H1 (cell line): ENCODE results near the gene SLC6A3. TPM values are rescaled to one million over a fixed set of nuclear protein-coding genes. Genes with fewer than 3 reads are reported as not detected.

ENCODE experiments used
- polyA plus RNA-seq, 7 experiments: library from polyadenylated mRNA; depleted of rRNA in 3 of 7; stranded (reverse) in 5 of 7; unstranded in 2 of 7; fragments of >200 nt in 5 of 7; fragments of 200-250 nt in 2 of 7; gene quantifications; 1 replicate in 5 of 7; 2 replicates in 1 of 7; 4 replicates in 1 of 7; pipeline versions ENCODE4 v1.2.1 to v1.2.3, GENCODE V29; 2011 to 2013; ENCODE audit warnings: missing spikeins in 2 of 7, mixed read lengths in 2 of 7
- total RNA-seq: library from RNA; stranded (reverse); fragmentation: NEBNext Ultra II Directional; extraction: Animal tissue kit (Norgen Biotek cat#: 25700); gene quantifications from 2 replicates; pipeline ENCODE4 v1.2.1, GENCODE V29; 2021
- TF ChIP-seq, protein P1 (sequence below): fragments of 300-600 bp; sonication (generic); IDR thresholded peaks from 2 replicates; pipeline ENCODE4 v1.7.1; 2012; ENCODE audit warnings: low read length, moderate library complexity, mild to moderate bottlenecking, inconsistent platforms; ENCODE audit not compliant: insufficient replicate concordance

Gene SLC6A3
- total and polyA plus RNA-seq, 2 of the 8 experiments (the other 6 are each of a cell fraction or from before 2014, with no cell fraction given), result 0.48 to 0.91 TPM

- TF ChIP-seq, protein P1, sequence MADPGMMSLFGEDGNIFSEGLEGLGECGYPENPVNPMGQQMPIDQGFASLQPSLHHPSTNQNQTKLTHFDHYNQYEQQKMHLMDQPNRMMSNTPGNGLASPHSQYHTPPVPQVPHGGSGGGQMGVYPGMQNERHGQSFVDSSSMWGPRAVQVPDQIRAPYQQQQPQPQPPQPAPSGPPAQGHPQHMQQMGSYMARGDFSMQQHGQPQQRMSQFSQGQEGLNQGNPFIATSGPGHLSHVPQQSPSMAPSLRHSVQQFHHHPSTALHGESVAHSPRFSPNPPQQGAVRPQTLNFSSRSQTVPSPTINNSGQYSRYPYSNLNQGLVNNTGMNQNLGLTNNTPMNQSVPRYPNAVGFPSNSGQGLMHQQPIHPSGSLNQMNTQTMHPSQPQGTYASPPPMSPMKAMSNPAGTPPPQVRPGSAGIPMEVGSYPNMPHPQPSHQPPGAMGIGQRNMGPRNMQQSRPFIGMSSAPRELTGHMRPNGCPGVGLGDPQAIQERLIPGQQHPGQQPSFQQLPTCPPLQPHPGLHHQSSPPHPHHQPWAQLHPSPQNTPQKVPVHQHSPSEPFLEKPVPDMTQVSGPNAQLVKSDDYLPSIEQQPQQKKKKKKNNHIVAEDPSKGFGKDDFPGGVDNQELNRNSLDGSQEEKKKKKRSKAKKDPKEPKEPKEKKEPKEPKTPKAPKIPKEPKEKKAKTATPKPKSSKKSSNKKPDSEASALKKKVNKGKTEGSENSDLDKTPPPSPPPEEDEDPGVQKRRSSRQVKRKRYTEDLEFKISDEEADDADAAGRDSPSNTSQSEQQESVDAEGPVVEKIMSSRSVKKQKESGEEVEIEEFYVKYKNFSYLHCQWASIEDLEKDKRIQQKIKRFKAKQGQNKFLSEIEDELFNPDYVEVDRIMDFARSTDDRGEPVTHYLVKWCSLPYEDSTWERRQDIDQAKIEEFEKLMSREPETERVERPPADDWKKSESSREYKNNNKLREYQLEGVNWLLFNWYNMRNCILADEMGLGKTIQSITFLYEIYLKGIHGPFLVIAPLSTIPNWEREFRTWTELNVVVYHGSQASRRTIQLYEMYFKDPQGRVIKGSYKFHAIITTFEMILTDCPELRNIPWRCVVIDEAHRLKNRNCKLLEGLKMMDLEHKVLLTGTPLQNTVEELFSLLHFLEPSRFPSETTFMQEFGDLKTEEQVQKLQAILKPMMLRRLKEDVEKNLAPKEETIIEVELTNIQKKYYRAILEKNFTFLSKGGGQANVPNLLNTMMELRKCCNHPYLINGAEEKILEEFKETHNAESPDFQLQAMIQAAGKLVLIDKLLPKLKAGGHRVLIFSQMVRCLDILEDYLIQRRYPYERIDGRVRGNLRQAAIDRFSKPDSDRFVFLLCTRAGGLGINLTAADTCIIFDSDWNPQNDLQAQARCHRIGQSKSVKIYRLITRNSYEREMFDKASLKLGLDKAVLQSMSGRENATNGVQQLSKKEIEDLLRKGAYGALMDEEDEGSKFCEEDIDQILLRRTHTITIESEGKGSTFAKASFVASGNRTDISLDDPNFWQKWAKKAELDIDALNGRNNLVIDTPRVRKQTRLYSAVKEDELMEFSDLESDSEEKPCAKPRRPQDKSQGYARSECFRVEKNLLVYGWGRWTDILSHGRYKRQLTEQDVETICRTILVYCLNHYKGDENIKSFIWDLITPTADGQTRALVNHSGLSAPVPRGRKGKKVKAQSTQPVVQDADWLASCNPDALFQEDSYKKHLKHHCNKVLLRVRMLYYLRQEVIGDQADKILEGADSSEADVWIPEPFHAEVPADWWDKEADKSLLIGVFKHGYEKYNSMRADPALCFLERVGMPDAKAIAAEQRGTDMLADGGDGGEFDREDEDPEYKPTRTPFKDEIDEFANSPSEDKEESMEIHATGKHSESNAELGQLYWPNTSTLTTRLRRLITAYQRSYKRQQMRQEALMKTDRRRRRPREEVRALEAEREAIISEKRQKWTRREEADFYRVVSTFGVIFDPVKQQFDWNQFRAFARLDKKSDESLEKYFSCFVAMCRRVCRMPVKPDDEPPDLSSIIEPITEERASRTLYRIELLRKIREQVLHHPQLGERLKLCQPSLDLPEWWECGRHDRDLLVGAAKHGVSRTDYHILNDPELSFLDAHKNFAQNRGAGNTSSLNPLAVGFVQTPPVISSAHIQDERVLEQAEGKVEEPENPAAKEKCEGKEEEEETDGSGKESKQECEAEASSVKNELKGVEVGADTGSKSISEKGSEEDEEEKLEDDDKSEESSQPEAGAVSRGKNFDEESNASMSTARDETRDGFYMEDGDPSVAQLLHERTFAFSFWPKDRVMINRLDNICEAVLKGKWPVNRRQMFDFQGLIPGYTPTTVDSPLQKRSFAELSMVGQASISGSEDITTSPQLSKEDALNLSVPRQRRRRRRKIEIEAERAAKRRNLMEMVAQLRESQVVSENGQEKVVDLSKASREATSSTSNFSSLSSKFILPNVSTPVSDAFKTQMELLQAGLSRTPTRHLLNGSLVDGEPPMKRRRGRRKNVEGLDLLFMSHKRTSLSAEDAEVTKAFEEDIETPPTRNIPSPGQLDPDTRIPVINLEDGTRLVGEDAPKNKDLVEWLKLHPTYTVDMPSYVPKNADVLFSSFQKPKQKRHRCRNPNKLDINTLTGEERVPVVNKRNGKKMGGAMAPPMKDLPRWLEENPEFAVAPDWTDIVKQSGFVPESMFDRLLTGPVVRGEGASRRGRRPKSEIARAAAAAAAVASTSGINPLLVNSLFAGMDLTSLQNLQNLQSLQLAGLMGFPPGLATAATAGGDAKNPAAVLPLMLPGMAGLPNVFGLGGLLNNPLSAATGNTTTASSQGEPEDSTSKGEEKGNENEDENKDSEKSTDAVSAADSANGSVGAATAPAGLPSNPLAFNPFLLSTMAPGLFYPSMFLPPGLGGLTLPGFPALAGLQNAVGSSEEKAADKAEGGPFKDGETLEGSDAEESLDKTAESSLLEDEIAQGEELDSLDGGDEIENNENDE, result no peak
These were observed 29.4 kb downstream of the SLC6A3 start (continued) for GRCh38 chr5:1415626-1416360.
